Small intestine (tissue), 7 donors: ENCODE results near the gene SPATA13. TPM values are rescaled to one million over a fixed set of nuclear protein-coding genes. Genes with fewer than 3 reads are reported as not detected.
"Not testable (repeated sequence)": the region's sequence is repeated elsewhere in the genome, so short reads cannot be mapped to it uniquely, and the experiment has no call there.

Experiments
- DNase-seq, 2 donors: peaks; one replicate each; pipeline versions ENCODE4 v3.0.0 to v3.0.0-alpha.2; 2013
- FAIRE-seq: peaks from 2 replicates; lab custom pipeline; 2012; peaks lifted over from hg19 to GRCh38; lab: Jason Lieb, UNC
- H3K27ac ChIP-seq, 3 donors: one replicate each; pipeline ENCODE4 v1.5.1; 2013; ENCODE audit warnings: low read length in 2 of 3, mild to moderate bottlenecking in 2 of 3, control low read depth in 1 of 3, inconsistent platforms in 1 of 3, low read depth in 1 of 3, moderate library complexity in 1 of 3
- H3K27me3 ChIP-seq, 3 donors: one replicate each; pipeline ENCODE4 v1.6.1; 2013; ENCODE audit warnings: low read length in 3 of 3, inconsistent platforms in 1 of 3; ENCODE audit not compliant: control insufficient read depth in 3 of 3, insufficient read depth in 3 of 3
- H3K36me3 ChIP-seq, 3 donors: one replicate each; pipeline ENCODE4 v1.6.1; 2013; ENCODE audit warnings: low read length in 3 of 3, inconsistent platforms in 1 of 3, low read depth in 1 of 3, mild to moderate bottlenecking in 1 of 3, moderate library complexity in 1 of 3; ENCODE audit not compliant: control insufficient read depth in 3 of 3, insufficient read depth in 2 of 3
- H3K4me1 ChIP-seq, 3 donors: one replicate each; pipeline ENCODE4 v1.6.1; 2013; ENCODE audit warnings: low read length in 2 of 3, inconsistent platforms in 1 of 3, low read depth in 1 of 3, mild to moderate bottlenecking in 1 of 3, moderate library complexity in 1 of 3; ENCODE audit not compliant: control insufficient read depth in 3 of 3, insufficient read depth in 2 of 3
- H3K4me3 ChIP-seq, 3 donors: one replicate each; pipeline ENCODE4 v1.5.1; 2013; ENCODE audit warnings: low read length in 3 of 3, control low read depth in 1 of 3, inconsistent platforms in 1 of 3, low read depth in 1 of 3, mild to moderate bottlenecking in 1 of 3, moderate library complexity in 1 of 3
- H3K9me3 ChIP-seq, 2 donors: one replicate each; pipeline ENCODE4 v1.6.1; 2013; ENCODE audit warnings: low read depth in 1 of 2, low read length in 1 of 2; ENCODE audit not compliant: control insufficient read depth in 2 of 2, insufficient read depth in 1 of 2
- WGBS, 3 donors: extraction: QIAGEN DNeasy Blood & Tissue Kit; methylation state at CpG; one replicate each; pipeline ENCODE4 v1.1.7; 2013; 5-methylcytosine and 5-hydroxymethylcytosine counted together
- polyA plus RNA-seq, 4 donors: library from polyadenylated mRNA; stranded (reverse) in 3 of 4; unstranded in 1 of 4; fragments of 200-250 nt in 3 of 4; fragments of 120-200 nt in 1 of 4; gene quantifications; one replicate each; pipeline versions ENCODE4 v1.2.1 to v1.2.3, GENCODE V29; 2013
- donor health status: healthy with polysubstance abuse.
- donor health status: control.
- donor health status: control.
- donor health status: Bipolar disorder and iron deficiency.
- donor health status: healthy.

Gene SPATA13
- polyA plus RNA-seq, 4 donors = 10.0 to 57.0 (median 15.0) TPM

DNA sequence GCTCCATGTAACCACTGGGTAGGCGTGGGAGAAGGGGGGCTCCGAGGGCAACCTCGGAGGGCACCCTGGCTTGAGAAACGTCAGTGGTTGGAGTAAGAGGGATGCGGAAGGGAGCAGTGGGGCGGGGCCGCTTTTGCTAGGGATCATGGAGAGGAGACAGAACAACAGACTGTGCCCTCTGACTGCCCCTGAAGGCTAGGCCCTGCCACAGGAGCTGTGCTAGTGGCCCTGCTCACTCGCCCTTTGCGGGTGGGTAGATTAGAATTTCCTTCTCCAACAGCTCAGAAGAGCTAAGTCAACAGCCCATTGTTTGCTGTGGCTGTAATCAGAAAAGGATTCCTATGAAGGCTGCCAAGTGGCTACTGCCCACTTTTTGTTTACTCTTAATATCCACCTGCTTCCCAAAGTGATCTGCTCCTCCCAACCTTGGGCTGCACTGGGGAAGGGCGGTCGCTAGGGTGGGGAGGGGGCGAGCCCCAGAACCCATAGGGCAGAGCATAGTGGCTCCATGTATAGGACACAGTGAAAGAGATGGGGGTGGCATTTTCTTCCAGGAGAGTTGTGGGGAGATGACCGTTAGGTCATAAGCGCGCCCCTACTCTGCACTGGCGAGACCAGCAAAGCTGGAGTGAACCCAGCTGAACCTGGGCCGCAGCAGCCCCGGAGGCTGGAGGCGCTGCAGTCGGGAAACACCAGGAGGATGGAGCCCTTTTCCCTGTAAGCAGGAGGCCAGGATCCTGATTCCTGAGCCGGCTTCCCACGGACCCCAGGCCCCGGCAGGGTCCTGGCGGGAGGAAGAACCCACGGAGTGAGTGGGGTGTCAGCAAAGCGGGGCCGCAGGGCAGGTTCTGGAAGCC lies 146.9 kb downstream of the SPATA13 start:
- H3K27ac ChIP-seq = no peak overlapping the region
- FAIRE-seq = no peak
- H3K9me3 ChIP-seq = no peaks in the 10 kb centered on the region
- no peaks in the 10 kb centered on the region for H3K27me3 ChIP-seq
- WGBS, 3 donors = 76 to 82% (median 80%) methylated on average over 25 to 27 of the region's 27 CpGs
- peaks cover 2 to 23% (median 2%) of the 10 kb centered on the region in 3 donors for H3K36me3 ChIP-seq
- peaks cover 0 to 2% (median 0%) of the 10 kb centered on the region in 3 donors for H3K4me1 ChIP-seq
- no peak overlapping the region for H3K4me3 ChIP-seq
- DNase-seq = peak in 1 of 2 donors; percentile 13

- H3K4me3 ChIP-seq = no peak overlapping the region
- peaks cover 0 to 2% (median 0%) of the 10 kb centered on the region in 3 donors for H3K4me1 ChIP-seq
- no peak for FAIRE-seq
- peaks cover 0 to 17% (median 0%) of the 10 kb centered on the region in 3 donors for H3K36me3 ChIP-seq
- no peaks in the 10 kb centered on the region for H3K27me3 ChIP-seq
- no peak for DNase-seq
- 77 to 92% (median 77%) methylated on average over 25 to 33 of the region's 33 CpGs for WGBS, 3 donors
- no peak overlapping the region for H3K27ac ChIP-seq
- no peaks in the 10 kb centered on the region for H3K9me3 ChIP-seq
Measured at GRCh38 chr13:24308068-24308445, 147.5 kb downstream of the SPATA13 start.

- no peak for FAIRE-seq
Measured at GRCh38 chr13:24308488-24309020, 148.0 kb downstream of the SPATA13 start.

DNA sequence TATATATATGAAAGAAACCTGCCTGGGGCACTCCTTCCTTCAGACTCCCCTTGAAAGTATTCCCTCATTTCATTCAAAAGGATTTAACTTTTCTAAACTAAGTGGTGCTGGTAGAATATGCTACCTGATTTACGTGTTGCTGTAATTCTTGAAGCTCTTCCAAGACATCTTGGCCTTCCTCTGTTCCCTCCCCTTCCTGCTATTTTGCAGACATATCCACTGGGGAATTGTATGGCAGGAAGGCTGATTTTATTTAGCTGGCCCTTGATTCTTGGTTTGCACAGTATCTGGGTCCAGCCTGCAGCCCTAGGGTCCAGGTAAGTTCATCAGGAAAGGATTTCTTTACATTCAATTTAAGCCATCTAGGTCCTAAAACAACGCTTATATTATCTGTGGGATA lies 148.8 kb downstream of the SPATA13 start, which contains the start of gene C1QTNF9:
Gene C1QTNF9, plus strand, starts transcription at position 281 of the 400 bp plus-strand sequence. CDS start 6,424 bp downstream, outside the sequence.
- not testable (repeated sequence) for FAIRE-seq, H3K4me3 ChIP-seq, H3K27me3 ChIP-seq, DNase-seq, H3K36me3 ChIP-seq, H3K4me1 ChIP-seq, H3K9me3 ChIP-seq, H3K27ac ChIP-seq
- 56 to 61% (median 59%) methylated on average over 2 of the region's 2 CpGs for WGBS, 3 donors

More at GRCh38 chr13:24308488-24309020, 148.0 kb downstream of the SPATA13 start:
- no peak for DNase-seq
- no peak overlapping the region for H3K4me3 ChIP-seq
- peaks cover 0 to 2% (median 0%) of the 10 kb centered on the region in 3 donors for H3K4me1 ChIP-seq
- H3K36me3 ChIP-seq = peaks cover 0 to 12% (median 0%) of the 10 kb centered on the region in 3 donors
- no peak overlapping the region for H3K27ac ChIP-seq
- H3K9me3 ChIP-seq = no peaks in the 10 kb centered on the region
- no peaks in the 10 kb centered on the region for H3K27me3 ChIP-seq
- 81 to 91% (median 87%) methylated on average over 37 of the region's 37 CpGs for WGBS, 3 donors

GRCh38 chr13:24313439-24313838 lies 152.9 kb downstream of the SPATA13 start:
- WGBS, 3 donors = 37 to 65% (median 54%) methylated on average over 5 of the region's 5 CpGs
- no peak overlapping the region for H3K4me3 ChIP-seq
- no peaks in the 10 kb centered on the region for H3K27me3 ChIP-seq
- no peaks in the 10 kb centered on the region for H3K4me1 ChIP-seq
- no peak for DNase-seq
- no peaks in the 10 kb centered on the region for H3K9me3 ChIP-seq
- no peak overlapping the region for H3K27ac ChIP-seq
- H3K36me3 ChIP-seq = no peaks in the 10 kb centered on the region
- no peak for FAIRE-seq

- not testable (repeated sequence) for FAIRE-seq, H3K4me3 ChIP-seq, DNase-seq, H3K4me1 ChIP-seq, H3K27ac ChIP-seq, H3K36me3 ChIP-seq, H3K9me3 ChIP-seq, H3K27me3 ChIP-seq
- WGBS, 3 donors = 79 to 100% (median 90%) methylated on average over 4 to 10 of the region's 10 CpGs
Measured at GRCh38 chr13:24317835-24318234, 157.3 kb downstream of the SPATA13 start.

DNA sequence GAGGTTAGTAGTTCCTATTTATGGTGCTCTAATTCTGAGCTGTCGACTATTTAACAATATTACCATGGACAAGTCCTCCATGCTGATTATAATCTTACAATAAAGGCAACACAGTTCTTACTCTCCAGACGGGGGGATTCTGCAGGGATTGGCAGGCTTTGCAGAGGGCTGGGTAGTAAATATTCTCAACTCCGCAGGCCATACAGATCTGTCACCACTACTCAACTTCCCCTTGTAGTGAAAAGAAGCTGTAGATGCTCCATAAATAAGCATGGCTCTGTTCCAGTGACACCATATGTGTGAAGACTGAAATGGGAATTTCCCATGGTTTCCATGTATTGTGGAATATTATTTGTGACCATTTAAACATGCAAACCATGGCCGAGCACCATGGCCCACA lies 158.4 kb downstream of the SPATA13 start:
- not testable (repeated sequence) for H3K4me1 ChIP-seq, FAIRE-seq, DNase-seq, H3K9me3 ChIP-seq, H3K36me3 ChIP-seq, H3K27me3 ChIP-seq, H3K27ac ChIP-seq, H3K4me3 ChIP-seq
- 73 to 76% (median 74%) methylated on average over 3 to 4 of the region's 4 CpGs for WGBS, 3 donors

DNA sequence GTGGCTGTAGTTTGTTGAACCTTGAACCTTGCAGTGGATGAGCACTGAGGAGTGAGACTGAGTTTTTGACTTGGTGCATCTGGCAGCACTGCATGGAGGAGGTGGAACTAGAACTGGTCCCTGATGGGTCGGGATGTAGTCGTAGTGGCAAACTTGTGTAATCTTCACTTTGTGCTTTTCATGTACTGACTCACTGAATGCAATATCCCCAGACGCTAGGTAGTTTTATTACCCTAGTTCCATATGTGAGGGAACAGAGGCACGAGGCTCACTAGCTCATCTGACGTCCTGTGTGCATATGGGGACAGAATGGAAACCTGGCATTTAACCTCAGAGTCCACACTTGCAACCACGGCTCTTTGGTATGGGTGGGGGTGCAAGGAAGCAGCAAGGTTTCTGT lies 159.1 kb downstream of the SPATA13 start:
- H3K27me3 ChIP-seq, H3K9me3 ChIP-seq, H3K4me3 ChIP-seq, H3K27ac ChIP-seq, H3K4me1 ChIP-seq, FAIRE-seq, DNase-seq, H3K36me3 ChIP-seq: not testable (repeated sequence)
- 59 to 79% (median 77%) methylated on average over 5 to 6 of the region's 6 CpGs for WGBS, 3 donors
